IPS-NIHi7 (cell line): ENCODE results near the gene STRBP.
"Not testable (repeated sequence)": the region's sequence is repeated elsewhere in the genome, so short reads cannot be mapped to it uniquely, and the experiment has no call there.

Source experiments
- DNase-seq: peaks from one replicate; pipeline ENCODE4 v3.0.0; 2012; ENCODE audit warnings: mixed read lengths; ENCODE audit errors: extremely low spot score

The STRBP gene

DNA sequence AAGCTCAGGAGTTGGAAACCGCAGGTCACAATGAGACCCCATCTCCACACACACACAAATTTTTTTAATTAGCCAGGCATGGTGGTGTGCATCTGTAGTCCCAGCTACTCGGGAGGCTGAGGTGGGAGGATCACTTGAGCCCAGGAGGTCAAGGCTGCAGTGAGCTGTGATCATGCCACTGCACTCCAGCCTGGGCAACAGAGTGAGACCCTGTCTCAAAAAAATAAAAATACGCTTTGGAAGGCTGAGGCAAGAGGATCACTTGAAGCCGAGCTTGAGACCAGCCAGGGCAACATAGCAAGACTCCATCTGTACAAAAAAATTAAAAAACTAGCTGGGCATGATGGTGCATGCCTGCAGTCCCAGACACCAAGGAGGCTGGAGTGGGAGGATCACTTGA lies 19.2 kb downstream of the STRBP start:
- not testable (repeated sequence) for DNase-seq

- DNase-seq: no peak
These were observed 19.8 kb downstream of the STRBP start for GRCh38 chr9:123248630-123249029.

GRCh38 chr9:123246534-123246933 lies 21.9 kb downstream of the STRBP start:
- no peak for DNase-seq

- no peak for DNase-seq
These were observed 28.7 kb downstream of the STRBP start for GRCh38 chr9:123239726-123240125.

- DNase-seq: no peak
These were observed 30.0 kb downstream of the STRBP start for GRCh38 chr9:123238365-123238764.

GRCh38 chr9:123237220-123237619 lies 31.2 kb downstream of the STRBP start:
- DNase-seq: no peak

- no peak for DNase-seq
These were observed 32.9 kb downstream of the STRBP start for GRCh38 chr9:123235448-123235847.

DNA sequence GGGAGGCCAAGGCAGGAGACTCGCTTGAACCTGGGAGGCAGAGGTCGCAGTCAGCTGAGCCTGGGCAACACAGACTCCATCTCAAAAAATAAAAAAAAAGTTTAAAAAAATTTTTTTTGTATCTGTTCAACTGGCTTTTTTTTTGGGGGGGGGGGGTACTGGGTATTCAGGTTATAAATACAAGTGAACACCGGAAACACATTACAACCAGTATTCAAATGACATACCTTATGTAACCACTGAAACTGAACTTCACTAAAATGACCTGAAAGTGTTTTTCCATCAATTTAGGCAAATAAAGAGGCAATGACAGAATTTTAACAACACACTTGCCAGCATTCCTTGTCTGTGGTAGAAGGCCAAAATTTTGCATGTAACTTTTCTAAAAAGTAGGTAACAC lies 33.5 kb downstream of the STRBP start:
- DNase-seq: no peak

- DNase-seq: peak; percentile 21
These were observed 36.1 kb downstream of the STRBP start for GRCh38 chr9:123232332-123232731.

- no peak for DNase-seq
These were observed 37.0 kb downstream of the STRBP start for GRCh38 chr9:123231421-123231820.

GRCh38 chr9:123228967-123229366 lies 39.4 kb downstream of the STRBP start:
- no peak for DNase-seq

- no peak for DNase-seq
These were observed 42.4 kb downstream of the STRBP start for GRCh38 chr9:123225995-123226394.

DNA sequence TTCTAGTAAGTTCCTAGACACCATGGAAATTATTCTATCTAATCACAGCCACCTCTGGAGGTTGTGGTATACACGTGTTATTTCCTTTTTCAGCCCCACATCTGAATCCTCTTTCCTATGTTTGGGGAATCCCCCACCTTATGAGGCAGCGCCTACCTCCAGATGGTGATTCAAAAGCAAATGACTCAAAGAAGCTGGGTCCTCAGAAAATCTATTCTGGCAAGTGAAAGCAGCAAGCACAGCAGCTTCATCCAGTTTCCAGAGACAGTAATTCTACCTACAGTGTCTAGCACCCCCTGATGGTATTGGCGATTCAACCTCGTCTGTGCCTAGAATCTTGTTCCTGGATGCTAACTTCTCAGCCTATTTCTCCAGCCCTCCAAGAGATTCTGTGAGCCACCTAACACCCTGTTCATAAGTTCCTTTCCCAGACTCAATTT lies 43.0 kb downstream of the STRBP start:
- peak; percentile 83 for DNase-seq

GRCh38 chr9:123220127-123220526 lies 48.3 kb downstream of the STRBP start:
- DNase-seq: no peak

GRCh38 chr9:123218831-123219230 lies 49.6 kb downstream of the STRBP start:
- DNase-seq: no peak

DNA sequence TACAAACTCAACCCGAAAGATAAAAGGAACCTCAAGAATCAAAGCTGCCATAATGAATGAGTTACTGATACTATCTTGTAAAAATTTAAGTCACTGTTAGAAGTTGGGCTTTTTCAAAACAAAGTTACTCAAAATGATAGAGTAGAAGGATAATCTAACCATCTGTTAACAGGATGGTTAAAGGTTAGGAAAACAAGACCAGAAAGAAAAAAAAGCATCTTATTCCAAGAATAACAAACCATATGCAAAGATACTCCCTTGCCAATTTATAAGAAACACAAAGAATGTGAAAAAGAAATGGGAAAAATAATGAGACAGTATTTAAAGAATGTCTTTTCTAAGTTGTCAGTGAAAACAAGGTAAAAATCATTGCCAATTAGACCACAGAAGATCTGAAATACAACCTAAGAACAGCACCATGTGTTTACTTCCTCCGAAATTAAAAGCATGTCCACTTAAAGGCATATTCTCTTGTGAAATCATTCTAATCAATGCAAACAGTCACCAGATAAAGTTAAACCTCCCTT lies 51.2 kb downstream of the STRBP start:
- DNase-seq: no peak

DNA sequence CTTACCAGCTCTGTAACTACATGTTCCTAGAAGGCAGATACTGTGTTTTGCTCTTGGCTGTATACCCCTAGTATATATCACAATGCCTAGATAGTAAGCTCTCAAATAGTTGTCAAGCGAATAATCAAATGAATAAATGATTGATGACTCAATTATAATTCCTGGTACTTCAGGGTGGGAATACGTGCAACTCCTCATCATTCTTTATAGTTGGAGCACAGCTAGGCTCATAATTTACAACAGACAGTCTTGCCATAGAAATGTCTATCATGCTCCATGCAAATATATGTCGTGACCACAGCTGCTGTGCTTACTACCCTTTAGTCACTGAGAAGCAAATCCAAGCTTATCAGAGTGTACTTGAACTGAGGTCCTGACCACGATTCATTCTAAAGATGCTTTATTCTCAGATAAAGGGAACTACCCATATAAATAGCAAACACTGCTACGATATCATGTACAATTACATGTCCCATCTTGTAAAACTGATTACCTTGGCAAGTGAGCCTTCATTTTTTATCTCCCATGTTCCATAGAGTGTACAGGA lies 52.1 kb downstream of the STRBP start:
- no peak for DNase-seq

DNA sequence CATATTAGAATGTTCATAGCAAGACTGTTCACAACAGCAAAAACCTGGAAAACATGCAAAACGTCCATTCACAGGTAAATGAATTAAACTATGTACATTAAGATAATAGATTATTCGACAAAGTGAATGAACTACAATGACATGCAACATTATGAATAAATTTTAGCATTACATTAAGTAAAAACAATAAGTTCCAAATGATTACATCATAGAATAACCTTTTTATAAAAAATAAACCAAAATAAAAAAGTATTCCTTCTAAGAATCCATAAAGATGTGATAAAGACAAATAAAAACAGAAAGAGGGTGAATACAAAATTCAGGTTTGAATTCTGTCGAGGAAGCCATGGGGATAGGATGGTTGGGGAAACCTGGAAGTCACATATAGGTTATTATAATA lies 57.3 kb downstream of the STRBP start:
- DNase-seq: no peak

GRCh38 chr9:123208626-123209174 lies 59.7 kb downstream of the STRBP start:
- DNase-seq: no peak

DNA sequence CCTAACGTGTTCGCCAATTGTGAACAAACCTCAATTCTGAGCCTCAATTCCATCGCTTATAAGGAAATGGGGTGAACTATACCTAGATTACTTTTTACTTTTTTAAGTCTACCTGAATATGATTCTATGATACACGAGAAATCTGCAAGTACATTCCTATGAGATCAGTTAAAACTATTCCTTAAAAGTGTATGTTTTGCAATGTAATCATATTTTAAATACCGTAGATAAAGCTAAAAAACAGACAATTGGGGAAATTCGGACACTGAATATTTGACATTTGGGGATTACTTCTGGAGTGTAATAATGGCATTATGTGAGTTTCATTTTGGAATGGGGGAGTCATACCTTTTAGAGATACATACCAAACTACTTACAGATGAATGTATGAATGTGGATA lies 62.3 kb downstream of the STRBP start:
- DNase-seq: no peak

- no peak for DNase-seq
These were observed 67.3 kb downstream of the STRBP start for GRCh38 chr9:123201083-123201482.

DNA sequence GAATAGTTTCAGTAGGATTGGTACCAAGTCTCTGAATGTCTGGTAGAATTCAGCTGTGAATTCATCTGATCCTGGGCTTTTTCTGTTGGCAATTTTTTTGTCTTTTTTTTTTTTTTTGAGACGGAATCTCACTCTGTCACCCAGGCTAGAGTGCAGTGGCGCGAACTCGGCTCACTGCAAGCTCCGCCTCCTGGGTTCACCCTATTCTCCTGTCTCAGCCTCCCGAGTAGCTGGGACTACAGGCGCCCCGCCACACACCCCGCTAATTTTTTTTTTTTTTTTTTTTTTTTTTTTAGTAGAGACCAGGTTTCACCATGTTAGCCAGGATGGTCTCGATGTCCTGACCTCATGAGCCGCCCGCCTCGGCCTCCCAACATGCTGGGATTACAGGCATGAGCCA lies 67.9 kb downstream of the STRBP start:
- not testable (repeated sequence) for DNase-seq

- DNase-seq: no peak
These were observed 72.3 kb downstream of the STRBP start for GRCh38 chr9:123196124-123196523.

- DNase-seq: no peak
These were observed 74.4 kb downstream of the STRBP start for GRCh38 chr9:123194023-123194422.
